ENCODE data around the gene ATP6V1A. TPM values are rescaled to one million over a fixed set of nuclear protein-coding genes. Genes with fewer than 3 reads are reported as not detected.

Gene ATP6V1A
- total RNA-seq, 4 donors from 2014 or later = 23.0 to 38.8 (median 26.1) TPM

DNA sequence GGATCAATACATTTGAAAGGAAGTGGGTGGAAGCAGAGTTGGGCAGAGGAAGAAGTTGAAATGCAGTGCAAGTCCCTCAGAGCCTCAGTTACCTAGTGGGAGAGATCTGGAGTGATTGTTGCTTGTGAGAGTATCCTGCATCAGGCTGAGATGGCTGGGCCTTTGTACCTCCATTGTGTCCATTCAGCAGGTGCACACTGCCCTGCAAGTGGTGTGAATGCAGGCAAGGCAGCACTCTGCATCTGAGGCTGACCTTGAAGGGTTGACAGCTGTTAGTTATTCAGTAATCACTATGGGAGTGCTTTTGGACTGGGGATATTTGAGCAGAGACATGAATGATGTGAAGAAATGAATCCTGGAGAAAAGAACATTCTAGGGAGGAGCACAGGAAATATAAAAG lies 25.2 kb downstream of the ATP6V1A start:
- no peaks in the 10 kb centered on the region for H3K27me3 ChIP-seq
- TF ChIP-seq POLR2A (IDR thresholded peaks at IDR 0.05) = no peak
- no peaks in the 10 kb centered on the region for H3K36me3 ChIP-seq
- no peak for ATAC-seq
- H3K4me3 ChIP-seq = no peak overlapping the region
- no peaks in the 10 kb centered on the region for H3K9me3 ChIP-seq
- no peak overlapping the region for H3K27ac ChIP-seq
- peaks cover 0 to 27% (median 0%) of the 10 kb centered on the region in 3 donors for H3K4me1 ChIP-seq

DNA sequence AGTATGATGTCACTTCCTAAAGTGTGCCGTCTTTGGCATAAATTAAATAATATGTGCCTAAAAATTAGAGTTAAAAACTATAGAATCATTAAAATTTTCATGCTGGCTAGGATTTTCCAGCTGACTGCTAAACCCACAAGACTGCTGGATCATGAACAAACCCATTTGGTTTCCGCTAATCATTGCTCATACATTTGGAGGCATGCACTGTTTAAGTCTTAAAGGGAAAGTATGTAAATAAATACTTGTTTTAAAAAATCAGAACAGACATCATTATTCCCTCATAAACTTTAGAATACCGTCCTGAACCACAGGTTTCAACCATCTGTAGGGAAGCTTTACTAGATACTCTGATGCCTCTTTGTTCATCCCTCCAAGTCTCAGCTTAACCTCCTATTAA lies 26.5 kb downstream of the ATP6V1A start:
- Histone ChIP-seq H3K27me3 (no peaks in the 10 kb centered on the region), H3K4me1 (peaks cover 0 to 15% (median 0%) of the 10 kb centered on the region in 3 donors), H3K36me3 (no peaks in the 10 kb centered on the region), H3K9me3 (no peaks in the 10 kb centered on the region), H3K4me3 (no peak overlapping the region), H3K27ac (no peak overlapping the region)
- WGBS, 2 donors (ENCODE audit: low coverage in 1 of 2) = 52 to 60% methylated on average over 2 to 3 of the region's 3 CpGs
- TF ChIP-seq, protein P1, sequence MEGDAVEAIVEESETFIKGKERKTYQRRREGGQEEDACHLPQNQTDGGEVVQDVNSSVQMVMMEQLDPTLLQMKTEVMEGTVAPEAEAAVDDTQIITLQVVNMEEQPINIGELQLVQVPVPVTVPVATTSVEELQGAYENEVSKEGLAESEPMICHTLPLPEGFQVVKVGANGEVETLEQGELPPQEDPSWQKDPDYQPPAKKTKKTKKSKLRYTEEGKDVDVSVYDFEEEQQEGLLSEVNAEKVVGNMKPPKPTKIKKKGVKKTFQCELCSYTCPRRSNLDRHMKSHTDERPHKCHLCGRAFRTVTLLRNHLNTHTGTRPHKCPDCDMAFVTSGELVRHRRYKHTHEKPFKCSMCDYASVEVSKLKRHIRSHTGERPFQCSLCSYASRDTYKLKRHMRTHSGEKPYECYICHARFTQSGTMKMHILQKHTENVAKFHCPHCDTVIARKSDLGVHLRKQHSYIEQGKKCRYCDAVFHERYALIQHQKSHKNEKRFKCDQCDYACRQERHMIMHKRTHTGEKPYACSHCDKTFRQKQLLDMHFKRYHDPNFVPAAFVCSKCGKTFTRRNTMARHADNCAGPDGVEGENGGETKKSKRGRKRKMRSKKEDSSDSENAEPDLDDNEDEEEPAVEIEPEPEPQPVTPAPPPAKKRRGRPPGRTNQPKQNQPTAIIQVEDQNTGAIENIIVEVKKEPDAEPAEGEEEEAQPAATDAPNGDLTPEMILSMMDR (IDR thresholded peaks at IDR 0.05) = no peak
- no peak for TF ChIP-seq POLR2AphosphoS5 (IDR thresholded peaks at IDR 0.05)
- no peak for TF ChIP-seq POLR2A (IDR thresholded peaks at IDR 0.05)
- no peak for ATAC-seq

DNA sequence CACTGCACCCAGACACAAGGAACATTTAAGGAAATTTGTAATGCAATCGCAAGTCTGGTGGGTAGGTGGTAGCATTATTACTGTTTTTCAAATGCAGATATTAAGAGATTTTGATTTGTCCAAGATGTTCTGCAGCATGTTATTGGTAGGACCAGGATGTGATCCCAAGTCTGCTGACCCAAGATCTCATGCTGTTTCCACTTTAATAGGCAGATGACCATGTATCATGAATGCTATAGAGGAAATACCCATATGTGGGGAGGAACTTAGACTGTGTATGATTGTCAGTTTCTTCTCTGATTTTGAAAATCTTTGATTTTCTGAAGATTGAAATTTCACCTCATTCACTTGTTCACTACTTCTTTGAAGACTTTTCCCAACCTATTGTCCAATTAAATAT lies 28.7 kb downstream of the ATP6V1A start:
- no peaks in the 10 kb centered on the region for H3K9me3 ChIP-seq
- H3K4me1 ChIP-seq = peaks cover 0 to 15% (median 0%) of the 10 kb centered on the region in 3 donors
- H3K27me3 ChIP-seq = no peaks in the 10 kb centered on the region
- no peak overlapping the region for H3K4me3 ChIP-seq
- TF ChIP-seq POLR2A (IDR thresholded peaks at IDR 0.05) (no peak), POLR2AphosphoS5 (IDR thresholded peaks at IDR 0.05) (no peak), EP300 (IDR thresholded peaks at IDR 0.05) (no peak)
- TF ChIP-seq, protein P1 (IDR thresholded peaks at IDR 0.05) = no peak
- no peaks in the 10 kb centered on the region for H3K36me3 ChIP-seq
- no peak for ATAC-seq
- H3K27ac ChIP-seq = no peak overlapping the region
- WGBS, 2 donors (ENCODE audit: low coverage in 1 of 2) = 80 to 89% methylated on average over 1 of the region's 1 CpG

GRCh38 chr3:113776564-113776963 lies 29.7 kb downstream of the ATP6V1A start:
- H3K36me3 ChIP-seq = peaks cover 0 to 6% of the 10 kb centered on the region in 2 donors
- H3K27me3 ChIP-seq = no peaks in the 10 kb centered on the region
- 89 to 90% methylated on average over 3 of the region's 3 CpGs for WGBS, 2 donors (ENCODE audit: low coverage in 1 of 2)
- no peak for TF ChIP-seq EP300 (IDR thresholded peaks at IDR 0.05)
- TF ChIP-seq POLR2A (IDR thresholded peaks at IDR 0.05) = no peak
- TF ChIP-seq POLR2AphosphoS5 (IDR thresholded peaks at IDR 0.05) = no peak
- TF ChIP-seq, protein P1 (IDR thresholded peaks at IDR 0.05) = no peak
- no peak for ATAC-seq
- H3K4me3 ChIP-seq = no peak overlapping the region
- peaks cover 0 to 15% (median 0%) of the 10 kb centered on the region in 3 donors for H3K4me1 ChIP-seq
- no peak overlapping the region for H3K27ac ChIP-seq
- H3K9me3 ChIP-seq = no peaks in the 10 kb centered on the region

- H3K27ac ChIP-seq = peak overlapping the region in 1 of 4 donors; percentile 12
- H3K4me3 ChIP-seq = no peak overlapping the region
- no peaks in the 10 kb centered on the region for H3K27me3 ChIP-seq
- H3K36me3 ChIP-seq = peaks cover 0 to 47% of the 10 kb centered on the region in 2 donors
- TF ChIP-seq POLR2AphosphoS5 (IDR thresholded peaks at IDR 0.05) = no peak
- no peak for TF ChIP-seq EP300 (IDR thresholded peaks at IDR 0.05)
- TF ChIP-seq, protein P1 (IDR thresholded peaks at IDR 0.05) = no peak
- TF ChIP-seq POLR2A (IDR thresholded peaks at IDR 0.05) = no peak
- H3K4me1 ChIP-seq = peaks cover 0 to 5% (median 0%) of the 10 kb centered on the region in 3 donors
- ATAC-seq = no peak
- no peaks in the 10 kb centered on the region for H3K9me3 ChIP-seq
Measured at GRCh38 chr3:113783463-113783862, 36.6 kb downstream of the ATP6V1A start.

All from gastroesophageal sphincter (tissue), 4 donors.